ENCODE data around the gene FCER1G.

The FCER1G gene

DNA sequence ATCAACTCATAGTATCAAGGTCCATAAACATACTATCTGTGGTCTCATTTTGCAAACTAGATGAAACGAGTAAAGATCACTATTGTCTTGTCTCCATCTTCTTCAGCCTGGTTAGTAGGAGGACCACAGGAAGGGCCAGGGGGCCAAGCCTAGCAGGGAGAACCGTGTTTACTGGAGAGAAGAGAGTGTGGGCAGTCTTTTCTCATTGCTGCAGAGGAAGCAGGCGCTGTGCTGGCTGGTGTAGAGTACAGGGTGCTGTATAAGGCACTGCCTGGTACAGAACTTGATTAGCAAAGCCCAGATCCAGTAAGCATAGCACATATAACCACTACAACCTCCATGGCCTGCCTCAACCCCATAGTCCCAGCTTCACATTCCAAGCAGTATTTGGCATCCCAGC, 27.8 kb upstream of the FCER1G start:
- in situ Hi-C loops (cut with MboI; ENCODE audit: low sequenced_read_pairs): no loop called here

DNA sequence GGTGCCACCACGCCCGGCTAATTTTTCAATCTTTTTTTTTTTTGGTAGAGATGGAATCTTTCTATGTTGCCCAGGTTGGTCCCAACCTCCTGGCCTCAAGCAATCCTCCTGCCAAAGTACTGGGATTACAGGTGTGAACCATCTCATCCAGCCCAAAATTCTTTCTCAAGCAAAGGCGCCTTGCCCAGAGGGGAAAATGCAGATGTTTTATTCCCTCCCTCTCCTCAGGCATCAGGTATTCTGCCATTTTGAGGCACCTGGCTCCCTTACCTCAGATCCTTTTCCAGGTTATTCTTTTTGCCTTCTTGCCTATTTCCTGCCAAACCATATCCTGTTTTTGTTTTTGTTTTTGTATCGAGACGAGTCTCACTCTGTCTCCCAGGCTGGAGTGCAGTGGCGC, 26.7 kb upstream of the FCER1G start:
- in situ Hi-C loops (cut with MboI; ENCODE audit: low sequenced_read_pairs): no loop called here

DNA sequence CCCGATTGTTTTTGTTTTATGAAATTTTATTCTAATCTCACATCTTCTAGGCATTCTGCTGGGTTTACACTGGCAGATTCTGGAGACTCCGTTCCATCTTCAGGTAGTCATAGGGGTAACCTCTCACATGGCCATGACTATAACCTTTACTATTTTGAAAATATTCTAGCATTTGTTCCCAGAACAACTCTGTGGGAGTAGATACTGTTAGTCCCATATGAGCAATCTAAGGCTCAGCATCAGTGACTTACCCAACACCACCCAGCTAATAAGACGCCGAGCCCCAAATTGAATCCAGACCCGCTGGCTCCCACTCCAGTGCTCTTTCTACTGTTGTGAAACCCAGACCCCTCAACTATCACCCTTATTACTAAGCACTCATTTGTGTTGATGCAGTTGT, 26.1 kb upstream of the FCER1G start:
- in situ Hi-C loops (cut with MboI; ENCODE audit: low sequenced_read_pairs): no loop called here

DNA sequence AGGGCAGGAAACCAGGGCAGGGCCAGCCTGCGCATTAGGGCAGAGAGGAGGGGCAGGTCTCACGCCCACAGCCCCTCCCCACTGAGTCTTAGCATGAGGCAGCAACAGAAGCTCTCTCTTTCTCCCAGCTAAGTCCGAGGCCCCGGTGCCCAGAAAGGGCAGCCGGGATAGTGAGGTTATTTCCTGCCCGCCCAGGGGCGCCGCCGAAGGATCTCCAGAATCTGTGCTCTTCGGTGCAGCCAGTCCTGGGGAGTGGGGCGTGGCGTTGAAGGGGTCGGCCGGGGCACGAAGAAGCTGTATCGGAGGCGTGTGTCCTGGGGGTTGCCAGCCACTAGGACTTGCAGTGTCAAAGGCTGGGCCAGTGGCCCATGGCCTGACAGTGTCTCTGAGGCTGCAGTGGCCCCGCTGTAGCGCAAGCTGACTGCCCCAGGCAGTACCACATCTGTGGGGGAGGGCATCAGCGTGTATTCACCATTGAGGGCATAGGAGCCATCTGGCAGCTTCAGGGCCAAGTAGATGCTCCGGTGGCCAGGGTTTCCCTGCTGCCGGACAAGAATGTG, 24.1 kb upstream of the FCER1G start:
- in situ Hi-C loops (cut with MboI; ENCODE audit: low sequenced_read_pairs): no loop called here

DNA sequence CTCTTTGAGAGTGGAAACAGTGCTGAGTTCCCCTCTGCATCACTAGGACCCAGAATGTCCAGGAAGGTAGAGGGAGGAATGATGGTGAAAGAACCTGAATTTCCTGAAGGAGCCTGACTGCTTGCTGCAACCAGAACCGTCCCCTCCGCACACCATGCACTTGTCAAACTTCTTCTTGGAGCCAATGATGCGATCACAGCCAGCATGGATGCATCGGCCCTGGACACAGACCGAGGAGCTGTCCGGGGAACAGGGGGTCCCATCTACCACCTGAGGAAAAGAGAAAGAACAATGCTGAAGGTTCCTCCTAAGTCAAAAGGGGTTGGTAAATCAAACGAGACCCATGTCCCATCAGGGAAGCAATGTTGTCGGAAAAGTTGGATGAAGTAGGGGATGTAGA, 23.1 kb upstream of the FCER1G start:
- in situ Hi-C loops (cut with MboI; ENCODE audit: low sequenced_read_pairs): no loop called here

DNA sequence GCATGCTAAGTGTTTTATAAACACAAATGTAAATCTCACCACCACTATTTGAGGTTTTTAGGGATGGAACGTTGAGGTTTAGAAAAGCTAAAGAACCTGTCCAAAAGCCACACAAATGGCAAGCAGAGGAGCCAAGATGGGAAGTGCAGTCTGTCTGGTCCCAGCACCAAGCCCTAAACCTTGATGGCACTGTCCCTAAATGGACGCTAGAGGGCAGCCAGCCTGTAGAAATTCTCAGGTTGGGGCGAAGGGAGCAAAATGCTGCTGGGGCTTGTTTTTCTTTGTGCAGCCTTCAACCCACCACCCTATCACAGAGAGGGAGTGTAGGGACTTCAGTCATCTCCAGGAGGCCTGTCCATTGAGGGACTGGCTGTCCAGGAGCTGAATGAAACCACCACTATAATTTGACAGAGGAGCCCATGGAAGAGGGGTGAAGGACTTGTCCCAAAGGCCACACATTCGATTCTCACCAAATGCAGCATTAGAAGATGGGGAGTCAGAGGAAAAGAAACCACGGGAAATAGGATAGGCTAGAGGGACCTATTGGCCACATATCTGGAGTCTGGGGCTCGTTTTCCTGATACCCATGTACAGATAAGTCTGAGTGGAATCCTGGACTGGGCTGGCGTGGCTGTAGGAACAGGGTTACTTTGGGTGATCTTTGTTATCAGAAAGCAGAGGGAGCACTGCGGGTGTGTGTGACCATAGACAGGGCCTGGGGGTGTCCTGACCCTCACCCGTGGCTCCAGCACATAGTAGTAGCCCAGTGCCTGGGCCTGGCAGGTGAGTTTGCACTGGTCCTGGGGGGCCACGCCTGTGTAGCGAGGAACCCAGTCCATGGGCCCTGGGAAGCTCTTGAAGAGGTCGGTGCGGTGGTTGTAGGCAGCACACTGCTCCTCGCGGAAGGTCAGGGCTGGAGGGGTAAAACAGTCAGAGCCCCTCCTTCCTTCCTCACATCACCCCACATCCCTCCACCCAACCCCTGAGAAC, 22.3 kb upstream of the FCER1G start:
- in situ Hi-C loops (cut with MboI; ENCODE audit: low sequenced_read_pairs): no loop called here

DNA sequence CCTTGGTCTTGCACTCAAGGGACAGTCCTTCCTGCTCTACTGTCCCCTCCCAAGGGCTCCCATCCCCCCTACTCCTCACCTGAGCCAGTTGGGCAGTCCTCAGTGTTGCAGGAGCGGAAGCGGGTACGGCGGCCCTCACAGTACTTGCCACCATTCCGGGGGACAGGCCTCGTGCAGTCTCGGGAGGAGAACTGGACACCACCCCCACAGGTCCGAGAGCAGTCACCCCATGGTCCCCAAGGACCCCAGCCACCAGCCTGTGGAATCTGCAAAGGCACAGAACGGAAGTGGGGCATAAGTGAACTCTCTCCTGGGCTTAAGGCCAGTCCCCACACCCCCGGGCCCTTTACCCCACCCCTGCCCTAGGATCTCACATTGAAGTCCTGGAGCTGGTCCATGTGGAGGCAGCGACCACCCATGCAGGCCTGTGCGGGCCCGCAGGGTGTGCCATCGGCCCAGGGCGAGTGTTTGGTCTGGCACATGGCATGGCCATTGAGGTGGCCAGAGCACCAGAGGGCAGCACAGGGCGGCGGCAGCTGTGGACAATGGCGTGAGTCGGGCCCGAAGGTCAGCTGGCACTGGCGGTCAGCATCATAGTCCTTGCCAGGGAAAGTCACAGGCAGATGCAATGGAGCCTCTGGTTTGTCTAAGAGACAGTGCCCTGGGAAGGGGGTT, 21.4 kb upstream of the FCER1G start:
- in situ Hi-C loops (cut with MboI; ENCODE audit: low sequenced_read_pairs): no loop called here

DNA sequence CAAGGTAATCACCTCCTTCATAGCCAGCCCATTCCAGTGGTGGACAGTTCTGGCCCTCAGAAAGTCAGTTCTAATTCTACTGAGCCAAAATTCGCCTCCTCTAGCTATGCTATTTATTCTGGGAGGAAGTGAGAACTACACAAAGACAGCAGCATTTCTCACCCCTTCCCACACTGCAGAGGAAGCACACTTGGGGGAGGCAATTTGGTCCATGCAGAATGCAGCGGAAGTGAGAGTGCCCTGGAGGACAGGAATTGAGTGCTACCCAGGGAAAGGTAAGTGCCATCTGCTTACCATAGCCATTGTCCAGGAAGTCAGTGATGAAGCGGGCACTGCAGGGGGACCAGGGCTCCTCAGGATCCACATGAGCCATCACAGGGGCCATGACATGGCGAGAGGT, 19.9 kb upstream of the FCER1G start:
- in situ Hi-C loops (cut with MboI; ENCODE audit: low sequenced_read_pairs): no loop called here

DNA sequence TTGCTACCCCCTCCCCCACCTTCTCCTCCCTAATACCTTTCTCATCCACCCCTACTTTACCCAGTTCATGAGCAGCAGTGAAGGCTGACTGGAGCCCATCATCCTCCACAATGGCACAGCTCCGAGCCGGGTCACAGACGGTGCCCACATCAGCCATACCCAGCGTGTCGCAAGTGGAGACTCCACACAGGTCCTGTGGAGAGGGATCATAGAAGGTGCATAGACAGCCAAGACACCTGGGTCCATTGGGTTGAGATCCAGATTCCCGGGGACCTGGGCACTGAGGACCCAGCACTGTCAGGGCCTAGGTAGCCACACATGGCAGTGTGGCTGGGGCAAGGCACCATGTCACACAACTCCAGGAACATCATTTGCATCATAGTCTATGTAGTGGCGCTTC, 19.0 kb upstream of the FCER1G start:
- in situ Hi-C loops (cut with MboI; ENCODE audit: low sequenced_read_pairs): no loop called here

DNA sequence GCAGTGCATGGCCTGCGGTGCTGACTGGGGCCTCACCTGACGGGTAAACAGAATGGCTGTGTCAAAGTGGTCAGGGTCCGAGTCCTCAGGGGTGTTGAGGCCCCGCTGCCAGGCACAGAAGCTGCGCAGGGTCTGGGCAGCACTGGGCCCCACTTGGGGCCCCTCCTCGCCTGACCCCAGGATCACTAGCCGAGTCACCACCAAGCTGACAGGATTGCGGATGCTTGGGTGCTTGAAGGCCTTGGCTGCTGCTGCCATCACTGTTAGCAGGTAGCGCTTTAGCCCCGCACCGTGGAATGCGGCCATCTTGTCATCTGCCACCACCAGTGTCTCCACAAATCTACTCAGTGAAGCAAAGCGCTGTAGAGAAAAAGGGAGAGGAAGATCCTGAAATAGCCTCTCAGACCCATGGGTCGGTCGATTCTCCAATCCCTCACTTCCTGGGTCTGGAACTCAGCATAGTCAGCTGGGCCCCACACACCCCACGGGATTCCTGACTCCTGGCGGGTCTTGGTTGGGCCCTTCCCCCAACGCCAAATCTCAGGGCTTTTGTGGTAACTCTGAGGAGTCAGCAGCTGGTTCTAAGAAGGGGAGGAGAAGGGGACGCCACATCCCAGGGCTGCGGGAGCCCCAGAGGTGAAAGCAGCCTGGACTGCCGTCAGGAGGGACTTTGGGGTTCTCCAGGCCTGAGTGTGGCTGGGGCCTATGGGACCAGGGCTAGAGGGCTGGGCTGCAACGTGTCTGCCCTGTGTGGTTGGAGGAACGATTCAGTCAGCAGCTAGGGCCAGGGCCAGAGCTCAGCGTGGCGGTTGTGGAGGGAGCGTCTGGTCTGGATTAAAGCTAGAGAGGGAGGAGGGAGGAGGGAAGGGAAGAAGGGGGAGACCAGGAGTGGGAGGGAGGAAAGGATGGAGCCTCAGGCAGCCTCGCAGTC, 18.3 kb upstream of the FCER1G start:
- in situ Hi-C loops (cut with MboI; ENCODE audit: low sequenced_read_pairs): no loop called here

DNA sequence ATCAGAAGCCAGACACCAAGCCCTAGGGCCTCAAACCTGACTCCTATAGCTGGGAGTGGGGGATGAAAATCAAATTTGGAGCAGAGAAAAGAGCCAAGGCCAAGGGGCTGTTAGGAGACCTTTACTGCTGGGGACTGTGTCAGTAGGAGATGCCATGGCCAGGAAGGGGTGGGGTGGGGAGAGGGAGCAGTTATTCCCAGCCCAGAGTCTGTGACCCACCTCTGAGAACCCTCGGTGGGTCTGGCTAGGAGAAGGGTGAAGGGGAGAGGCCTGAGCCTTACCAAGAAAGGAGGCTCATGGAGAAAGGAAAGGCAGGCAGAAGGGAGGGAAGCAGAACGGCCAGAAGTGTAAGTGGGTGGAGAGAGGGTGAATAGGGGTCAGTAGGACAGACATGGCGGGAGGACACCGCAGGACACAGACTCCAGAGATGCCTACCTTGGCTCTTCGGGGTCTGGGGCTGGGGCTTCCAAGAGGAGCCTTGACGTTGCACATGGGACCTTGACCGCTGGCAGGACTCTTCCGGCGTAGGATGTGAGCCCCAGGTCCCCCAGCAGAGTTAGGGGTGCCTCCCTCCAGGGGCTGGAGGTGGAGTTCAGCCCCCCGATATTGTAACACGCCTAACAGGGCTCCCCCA, 17.4 kb upstream of the FCER1G start:
- in situ Hi-C loops (cut with MboI; ENCODE audit: low sequenced_read_pairs): no loop called here

DNA sequence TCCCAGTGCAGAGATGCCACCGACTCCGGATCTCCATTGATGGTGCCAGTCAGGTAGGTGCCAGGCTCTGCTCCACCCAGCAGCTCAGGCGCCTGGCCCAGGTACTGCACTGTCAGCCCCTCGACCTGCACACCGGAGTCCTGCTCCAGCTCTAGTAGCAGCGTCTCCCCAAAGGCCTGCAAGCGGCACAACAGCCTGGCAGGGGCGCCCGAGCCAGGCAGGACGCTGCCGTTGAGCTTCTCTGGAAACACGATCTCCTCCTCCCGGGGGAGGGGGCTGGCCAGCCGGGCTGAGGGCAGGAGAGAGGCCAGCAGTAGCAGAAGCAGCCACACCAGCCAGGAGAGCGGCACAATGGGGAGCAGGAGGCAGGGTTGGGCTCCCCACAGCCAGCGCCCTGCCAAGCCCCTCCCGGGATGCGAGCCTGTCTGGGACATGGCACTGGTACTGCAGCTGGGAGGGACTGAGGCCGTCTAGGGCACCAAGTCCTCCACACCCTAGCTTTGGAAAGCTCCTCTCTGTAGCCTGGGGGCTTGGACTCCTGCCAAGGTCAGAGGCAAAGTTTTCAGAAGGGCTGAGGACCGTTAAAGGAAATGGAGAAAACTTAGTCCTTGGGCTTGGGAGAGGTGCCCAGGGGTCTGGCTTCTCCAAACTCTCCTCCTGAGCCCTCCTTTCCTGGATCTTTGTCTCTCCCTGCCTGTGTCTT, 16.8 kb upstream of the FCER1G start:
- in situ Hi-C loops (cut with MboI; ENCODE audit: low sequenced_read_pairs): no loop called here

DNA sequence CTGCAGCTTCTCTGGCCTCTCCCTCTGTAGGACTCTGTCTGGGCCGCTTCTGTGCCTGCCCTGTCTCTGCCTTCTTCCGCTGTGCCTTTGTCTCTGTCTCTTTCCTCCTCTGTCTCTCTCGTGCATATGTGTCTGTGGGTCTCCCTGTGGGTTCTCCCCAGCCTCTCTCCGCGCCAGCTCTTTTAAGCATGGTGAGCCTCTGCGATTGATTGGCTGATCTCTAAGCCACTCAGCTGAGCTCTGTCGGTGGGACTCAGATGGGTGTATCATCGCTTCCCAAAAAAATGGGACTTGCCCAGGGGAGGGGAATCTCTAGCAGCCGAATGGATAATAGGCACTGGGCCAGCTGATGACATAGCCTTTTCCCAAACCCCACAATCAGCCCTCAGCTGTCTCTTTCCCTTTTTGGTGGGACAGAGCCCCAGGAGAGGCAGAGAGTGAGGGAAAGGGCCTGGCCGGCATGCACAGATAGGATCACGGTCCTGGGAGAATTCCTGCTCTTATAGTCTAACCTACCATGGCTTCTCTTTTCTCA, 16.1 kb upstream of the FCER1G start, which contains the start of gene ADAMTS4:
TSS of gene ADAMTS4 (minus strand) at position 158 of the 535 bp plus-strand sequence. CDS start 427 bp downstream, outside the sequence.
- in situ Hi-C loops (cut with MboI; ENCODE audit: low sequenced_read_pairs): no loop called here

DNA sequence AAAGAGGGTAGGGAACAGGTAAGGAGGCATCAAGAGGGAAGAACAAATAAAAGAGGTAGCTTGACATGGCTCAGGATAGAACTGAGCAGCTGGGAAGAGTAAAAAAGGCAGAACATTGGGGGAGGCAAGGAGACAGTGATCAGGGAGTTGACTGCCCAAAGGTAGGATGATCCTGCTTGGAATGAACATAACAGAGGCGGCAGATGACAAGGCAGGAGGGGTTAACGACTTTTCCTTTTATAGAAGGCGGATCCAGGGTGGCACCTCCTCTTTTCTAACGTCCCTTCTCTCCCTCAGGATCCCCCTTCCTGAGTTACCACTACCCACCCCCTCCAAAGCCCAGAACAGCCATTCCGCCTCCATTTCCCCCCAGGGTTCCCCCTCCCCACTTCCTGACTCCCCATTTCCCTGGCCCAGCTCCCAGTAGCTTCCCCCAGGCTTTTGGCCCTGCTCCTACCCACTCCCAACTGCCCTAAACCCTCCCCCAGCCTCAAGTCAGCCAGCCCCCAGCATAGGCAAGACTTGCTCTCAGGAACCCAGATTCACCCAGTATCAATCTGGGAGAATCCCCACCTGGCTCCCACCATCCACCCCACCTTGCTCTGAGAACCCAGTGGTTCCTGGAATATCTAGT, 15.5 kb upstream of the FCER1G start:
- in situ Hi-C loops (cut with MboI; ENCODE audit: low sequenced_read_pairs): loop anchor here (25.0 kb wide), 1 partner anchor 163 kb away; the partner anchor contains the start of gene CFAP126

DNA sequence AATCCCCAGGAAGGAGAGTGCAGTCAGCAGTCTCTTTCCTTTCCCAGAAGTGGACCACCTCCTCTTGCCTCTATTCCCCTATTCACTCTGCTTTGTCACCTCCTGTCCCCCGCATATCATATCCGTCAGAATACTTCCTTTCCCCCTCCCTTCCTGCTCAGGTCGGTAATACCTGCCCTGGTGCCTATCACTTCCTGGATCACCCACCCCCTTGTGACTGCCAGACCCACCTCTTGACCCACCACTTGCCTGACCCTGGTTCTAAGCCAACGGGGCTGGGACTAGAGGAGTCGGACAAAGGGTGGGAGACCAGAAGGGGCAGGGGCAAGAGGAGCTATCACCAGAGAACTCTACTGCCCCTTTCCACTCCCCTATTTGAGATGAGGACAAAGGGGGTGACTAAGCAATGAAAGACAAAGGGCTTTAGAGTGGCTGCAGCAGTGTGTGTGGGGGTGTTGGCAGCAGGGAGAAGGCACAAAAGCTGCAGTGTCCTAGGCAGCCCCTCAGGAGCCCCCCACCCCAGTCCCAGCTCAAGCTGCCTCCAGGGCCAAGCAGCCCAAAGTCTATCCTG, 14.6 kb upstream of the FCER1G start:
- in situ Hi-C loops (cut with MboI; ENCODE audit: low sequenced_read_pairs): loop anchor here (25.0 kb wide), 1 partner anchor 162 kb away; the partner anchor contains the start of gene CFAP126

DNA sequence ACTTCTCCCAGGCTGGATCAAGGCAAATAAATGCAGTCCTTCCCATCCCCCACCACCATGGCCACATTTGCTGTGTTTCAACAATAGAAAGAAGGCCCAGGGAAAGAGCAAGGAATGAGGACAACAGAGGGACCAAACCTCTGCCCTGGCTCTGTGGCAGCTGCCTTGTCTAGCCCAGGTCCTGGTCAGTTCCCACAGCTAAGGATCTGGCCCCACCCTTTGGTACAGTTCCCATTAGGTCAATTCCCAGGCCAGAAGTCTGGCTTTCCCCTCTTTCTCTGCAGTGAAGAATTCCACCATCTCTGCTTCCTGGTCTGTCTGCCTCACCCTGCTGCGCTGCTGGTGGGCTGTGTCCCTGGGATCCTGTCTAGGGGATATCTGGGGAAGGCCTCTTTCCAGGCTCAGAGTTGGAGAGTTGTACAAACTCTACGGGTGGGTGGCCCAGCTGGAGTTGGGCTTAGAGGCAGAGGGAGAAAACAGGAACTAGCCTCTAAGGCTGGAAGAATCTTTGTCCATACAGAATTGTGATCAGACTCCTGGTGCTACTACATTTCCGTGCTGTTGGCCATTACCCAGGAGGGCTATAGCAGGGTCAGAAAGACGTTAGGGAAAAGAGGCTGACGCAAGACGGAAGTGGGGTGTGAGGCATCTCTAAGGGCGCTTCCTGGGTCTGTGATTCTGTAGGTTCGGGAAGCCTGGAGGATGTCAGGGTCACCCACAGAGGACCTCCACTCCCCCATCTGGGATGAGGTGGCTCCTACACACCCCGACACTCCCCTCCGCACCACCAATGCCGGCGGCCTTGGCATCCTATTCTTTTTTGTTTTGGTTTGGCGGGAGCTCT, 13.9 kb upstream of the FCER1G start:
- in situ Hi-C loops (cut with MboI; ENCODE audit: low sequenced_read_pairs): loop anchor here (25.0 kb wide), 1 partner anchor 161 kb away; the partner anchor contains the start of gene CFAP126
